HG03571 (cell line): ENCODE data around the gene DMXL2.
"Not testable (repeated sequence)": the region's sequence is repeated elsewhere in the genome, so short reads cannot be mapped to it uniquely, and the experiment has no call there.

Source experiments
- ATAC-seq: cut with Tn5 transposase; IDR thresholded peaks from one replicate; pipeline ENCODE4 v1.9.1; 2021; ENCODE audit not compliant: unreplicated experiment

Gene DMXL2, protein sequence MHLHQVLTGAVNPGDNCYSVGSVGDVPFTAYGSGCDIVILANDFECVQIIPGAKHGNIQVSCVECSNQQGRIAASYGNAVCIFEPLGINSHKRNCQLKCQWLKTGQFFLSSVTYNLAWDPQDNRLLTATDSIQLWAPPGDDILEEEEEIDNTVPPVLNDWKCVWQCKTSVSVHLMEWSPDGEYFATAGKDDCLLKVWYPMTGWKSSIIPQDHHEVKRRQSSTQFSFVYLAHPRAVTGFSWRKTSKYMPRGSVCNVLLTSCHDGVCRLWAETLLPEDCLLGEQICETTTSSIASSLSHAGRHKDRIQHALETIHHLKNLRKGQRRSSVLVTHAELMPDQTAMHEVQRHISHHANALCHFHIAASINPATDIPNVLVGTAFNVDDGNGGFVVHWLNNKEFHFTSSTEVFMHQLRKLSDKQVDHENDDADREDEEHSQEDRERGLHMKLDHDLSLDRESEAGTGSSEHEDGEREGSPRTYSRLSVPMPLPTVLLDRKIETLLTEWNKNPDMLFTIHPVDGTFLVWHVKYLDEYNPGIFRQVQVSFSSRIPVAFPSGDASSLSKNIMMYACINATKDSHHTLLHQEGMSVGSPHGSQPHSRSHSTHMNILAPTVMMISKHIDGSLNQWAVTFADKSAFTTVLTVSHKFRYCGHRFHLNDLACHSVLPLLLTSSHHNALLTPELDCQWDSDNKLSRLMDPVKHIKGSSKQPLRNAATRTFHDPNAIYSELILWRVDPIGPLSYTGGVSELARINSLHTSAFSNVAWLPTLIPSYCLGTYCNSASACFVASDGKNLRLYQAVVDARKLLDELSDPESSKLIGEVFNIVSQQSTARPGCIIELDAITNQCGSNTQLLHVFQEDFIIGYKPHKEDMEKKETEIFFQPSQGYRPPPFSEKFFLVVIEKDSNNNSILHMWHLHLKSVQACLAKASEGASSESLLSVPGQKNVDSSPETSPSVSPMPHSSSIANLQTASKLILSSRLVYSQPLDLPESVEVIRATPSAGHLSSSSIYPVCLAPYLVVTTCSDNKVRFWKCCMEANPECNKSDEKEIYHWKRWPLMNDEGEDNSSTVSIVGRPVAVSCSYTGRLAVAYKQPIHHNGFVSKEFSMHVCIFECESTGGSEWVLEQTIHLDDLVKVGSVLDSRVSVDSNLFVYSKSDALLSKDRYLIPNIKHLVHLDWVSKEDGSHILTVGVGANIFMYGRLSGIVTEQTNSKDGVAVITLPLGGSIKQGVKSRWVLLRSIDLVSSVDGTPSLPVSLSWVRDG (N-terminal part only)

DNA sequence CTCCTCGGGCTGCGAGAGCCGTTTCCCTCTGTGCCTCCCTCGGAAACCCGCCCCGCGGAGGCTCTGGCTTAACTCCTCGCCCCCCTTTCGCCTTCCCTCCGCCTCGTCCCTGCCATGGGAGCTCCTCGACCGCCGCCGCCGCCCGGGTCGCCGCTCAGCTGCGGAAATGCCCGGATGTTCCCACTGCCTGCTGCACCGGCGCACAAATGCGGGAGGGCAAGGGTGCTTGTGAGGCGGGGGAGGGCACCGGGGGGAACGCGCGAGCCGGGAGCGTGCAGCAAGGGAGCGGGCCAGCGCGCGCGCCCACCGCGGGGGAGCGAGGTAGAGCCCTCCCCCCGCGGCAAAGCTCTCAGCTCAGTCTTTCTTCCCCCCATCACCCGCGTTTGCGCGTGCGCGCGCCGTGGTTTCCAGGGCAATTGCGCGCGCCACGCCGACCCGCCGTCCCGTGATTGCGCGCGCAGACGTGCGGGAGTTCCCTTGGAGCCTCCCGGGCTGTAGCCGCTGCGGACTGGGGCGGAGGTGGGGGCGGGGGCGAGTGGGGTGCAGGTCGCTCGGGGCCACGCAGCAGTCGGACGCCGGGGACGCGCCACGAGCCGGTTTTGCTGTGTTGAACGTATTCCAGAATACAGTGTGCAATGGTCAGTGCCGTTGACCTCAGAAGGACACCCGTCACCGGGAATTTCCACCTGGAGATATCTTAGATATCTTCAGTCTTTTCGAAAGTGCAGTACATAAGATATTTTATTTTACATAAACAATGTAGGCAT lies at the start of gene DMXL2:
Gene DMXL2 (minus strand): TSS at position 168 of the 767 bp plus-strand sequence. CDS start 226 bp downstream, outside the sequence.
- peak; percentile 28 for ATAC-seq

DNA sequence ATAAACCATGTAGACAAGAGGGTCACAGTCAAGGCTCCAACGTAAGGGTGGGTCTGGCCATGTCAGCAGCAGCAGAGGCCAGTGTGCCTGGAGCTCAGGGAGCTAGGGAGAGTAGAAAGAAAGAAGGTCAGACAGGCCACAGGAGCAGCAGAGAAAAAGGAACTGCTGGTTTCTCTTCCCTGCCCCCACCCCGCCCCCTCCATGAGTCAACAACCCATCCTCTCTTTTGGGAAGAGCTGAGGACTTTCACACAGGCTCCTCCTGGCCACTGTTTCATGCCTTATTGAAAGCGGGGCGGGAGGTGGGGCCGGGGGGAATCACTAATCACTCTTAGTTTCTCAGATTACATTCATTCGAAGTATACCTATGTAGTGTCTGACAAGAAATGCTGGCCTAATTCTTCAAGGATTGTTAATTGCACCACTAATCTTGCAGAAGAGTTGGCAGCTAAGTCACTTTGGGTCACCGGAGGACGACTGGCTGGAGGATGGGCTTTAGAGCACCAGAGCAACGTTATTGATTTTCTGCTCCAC lies 49.6 kb upstream of the DMXL2 start:
- ATAC-seq: no peak

DNA sequence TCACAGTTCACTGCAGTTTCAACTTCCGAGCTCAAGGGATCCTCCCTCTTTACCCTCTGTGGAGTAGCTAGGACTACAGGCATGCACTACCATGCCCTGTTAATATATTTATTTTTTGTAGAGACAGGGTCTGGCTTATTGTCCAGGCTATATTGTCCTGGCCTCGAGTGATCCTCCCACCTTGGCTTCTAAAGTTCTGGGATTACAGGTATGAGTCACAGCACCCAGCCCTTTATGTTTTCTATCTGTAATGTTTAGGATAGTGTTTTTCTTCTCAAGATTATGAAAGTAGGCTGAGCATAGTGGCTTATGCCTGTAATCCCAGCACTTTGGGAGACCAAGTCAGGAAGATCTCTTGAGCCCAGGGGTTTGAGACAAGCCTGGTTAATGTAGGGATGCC lies 46.8 kb upstream of the DMXL2 start:
- ATAC-seq: no peak

DNA sequence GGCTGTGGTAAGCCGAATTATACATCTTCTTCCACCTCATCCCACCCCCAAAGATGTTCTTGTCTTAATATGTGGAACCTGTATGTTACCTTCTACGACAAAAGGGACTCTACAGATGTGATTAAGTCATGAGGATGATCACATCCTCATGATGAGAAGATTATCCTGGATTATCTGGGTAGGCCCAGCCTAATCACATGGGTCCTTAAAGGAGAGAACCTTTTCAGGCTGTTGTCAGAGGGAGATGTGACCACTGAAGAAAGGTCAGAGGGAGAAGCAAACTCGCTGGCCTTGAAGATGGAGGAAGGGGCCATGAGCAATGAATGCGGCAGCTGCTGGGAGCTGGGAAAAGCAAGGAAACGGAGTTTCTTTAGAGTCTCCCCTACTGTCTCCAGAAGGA lies 45.9 kb upstream of the DMXL2 start:
- no peak for ATAC-seq

DNA sequence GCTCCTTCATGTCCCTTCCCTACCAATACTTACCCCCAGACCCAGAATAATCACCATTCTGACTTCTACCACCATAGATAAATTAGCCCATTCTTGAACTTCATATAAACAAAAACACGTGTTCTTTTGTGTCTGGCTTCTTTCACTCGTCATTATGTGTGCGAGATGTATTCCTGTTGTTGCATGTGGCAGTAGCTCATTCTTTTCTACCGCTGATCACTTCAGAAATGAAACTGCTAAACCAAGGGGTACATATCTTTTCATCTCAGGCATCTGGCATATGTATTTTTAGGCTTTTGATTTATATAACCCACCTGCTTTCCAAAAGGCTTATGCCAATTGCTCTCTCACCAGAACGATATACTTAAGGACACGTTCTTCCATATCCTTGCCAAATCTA lies 44.9 kb upstream of the DMXL2 start:
- no peak for ATAC-seq

DNA sequence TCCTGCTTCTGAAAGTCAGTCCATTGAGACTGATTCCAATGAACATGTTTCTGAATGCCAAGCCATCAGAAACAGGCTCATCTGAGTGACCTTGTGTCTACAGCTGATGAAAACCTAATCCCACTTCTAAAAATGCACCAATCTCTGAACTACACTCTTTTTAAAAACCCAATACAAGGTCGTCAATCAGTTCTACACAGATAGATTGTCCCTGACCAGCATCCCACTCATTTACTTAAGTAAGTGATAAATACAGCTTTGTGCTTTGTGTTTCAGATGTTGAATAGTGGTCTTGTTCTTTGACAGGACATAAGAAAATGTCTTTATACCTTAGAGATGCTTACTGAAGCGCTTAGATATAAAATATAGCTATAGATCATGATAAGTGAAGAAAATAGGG lies 38.5 kb upstream of the DMXL2 start:
- ATAC-seq: no peak

DNA sequence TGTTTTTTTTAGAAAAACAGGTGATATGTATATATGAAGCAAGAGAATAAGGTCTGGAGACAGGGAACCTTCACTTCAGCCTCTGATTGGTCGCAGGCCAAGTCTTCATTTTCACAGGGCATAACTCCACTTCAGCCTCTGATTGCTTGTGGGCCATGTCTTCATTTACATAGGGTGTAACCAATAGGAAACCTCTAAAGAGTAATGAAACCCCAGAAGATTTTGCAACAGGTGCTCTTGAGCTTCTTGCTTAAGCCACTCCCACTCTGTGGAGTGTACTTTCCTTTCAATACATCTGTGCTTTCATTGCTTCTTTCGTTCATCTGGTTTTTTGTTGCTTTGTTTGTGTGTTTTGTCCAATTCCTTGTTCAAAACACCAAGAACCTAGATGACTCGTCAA lies 36.1 kb upstream of the DMXL2 start:
- no peak for ATAC-seq

DNA sequence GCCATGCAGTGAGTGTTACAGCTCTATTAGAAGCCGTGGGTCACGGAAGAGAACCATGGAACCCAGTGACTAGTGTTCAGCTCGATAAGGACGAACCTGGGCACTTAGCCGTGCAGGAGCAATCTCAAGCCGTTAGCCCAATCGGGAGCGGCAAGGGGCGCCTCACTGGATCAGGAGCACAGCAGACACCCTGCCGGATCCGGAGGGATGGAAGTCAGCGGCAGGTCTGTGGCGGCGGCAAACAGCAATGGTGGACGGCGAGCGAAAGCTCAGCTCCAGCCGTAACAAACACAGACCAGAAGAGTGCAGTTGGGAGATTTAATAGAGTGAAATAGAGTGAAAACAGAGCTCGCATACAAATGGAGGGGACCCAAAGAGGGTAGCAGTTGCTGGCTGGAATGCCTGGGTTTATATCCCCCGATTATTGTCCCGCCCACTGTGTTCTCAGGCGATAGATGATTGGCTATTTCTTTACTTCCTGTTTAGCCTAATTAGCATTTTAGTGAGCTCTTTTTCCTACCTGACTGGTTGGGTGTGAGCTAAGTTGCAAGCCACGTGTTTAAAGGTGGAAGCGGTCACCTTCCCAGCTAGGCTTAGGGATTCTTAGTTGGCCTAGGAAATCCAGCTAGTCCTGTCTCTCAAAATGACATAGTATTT lies 33.0 kb upstream of the DMXL2 start:
- ATAC-seq: not testable (repeated sequence)

DNA sequence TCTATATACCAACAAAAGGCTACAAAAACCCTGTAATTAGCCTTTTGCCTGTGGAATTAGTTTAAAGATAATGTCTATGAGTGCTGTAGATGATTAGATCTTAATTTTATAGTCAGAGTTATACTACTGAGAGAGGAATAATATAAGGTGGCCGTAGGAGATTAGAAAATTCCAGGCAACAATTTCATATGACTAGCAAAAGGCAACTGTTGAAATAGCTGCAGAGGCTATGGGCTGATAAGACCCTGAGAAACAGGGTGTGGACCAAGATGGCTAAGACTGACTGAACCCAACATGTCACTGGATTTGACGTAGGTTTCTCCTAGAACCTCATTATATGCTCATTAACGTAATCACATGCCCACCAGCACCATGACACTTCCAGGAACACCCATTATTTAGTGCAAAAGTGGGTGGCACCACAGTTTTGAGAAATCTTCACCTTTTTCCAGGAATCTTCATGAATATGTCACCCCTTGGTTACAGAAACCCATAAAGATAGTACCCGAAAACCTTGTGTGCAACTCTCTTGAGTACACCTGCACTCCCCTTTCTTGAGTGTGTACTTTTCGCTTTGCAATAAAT lies 29.6 kb upstream of the DMXL2 start:
- ATAC-seq: no peak

DNA sequence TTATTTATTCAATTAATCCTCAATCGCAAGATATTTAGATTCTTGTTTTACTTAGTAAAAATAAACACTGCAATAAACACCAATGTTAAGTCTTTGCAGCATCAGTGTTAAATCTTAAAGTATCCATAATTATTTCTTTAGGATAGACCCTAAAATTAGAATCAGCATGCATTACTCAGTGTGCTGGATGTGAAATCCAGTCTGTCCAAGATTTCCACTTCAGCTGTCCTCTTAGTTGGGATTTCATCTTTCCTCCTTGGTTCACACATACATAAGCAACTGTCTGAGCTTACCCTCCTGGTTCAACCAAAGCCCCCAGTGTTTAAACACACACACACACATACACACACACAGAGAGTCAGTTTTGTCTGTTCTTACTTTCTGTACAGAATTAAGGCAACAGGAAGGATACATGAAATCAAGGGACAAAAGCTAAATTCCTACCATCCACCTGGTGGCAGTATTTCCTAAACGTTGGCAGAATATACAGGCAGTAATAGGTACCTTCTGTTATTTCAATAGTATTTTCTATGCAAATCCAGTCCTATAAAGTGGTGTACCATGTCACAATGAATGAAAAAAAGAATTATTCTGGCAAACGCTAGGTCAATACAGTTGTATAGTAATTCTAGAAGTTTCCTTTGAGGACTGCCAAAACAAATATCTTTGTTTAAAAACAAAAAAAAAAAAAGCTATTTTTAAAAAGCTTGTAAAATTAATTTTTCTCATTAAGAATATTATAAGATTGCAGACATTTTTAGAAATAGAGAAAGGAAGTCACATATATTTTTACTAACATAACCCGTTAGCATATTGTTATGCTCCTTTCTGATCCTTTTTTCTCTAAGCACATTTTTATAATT lies 27.3 kb upstream of the DMXL2 start:
- ATAC-seq: no peak

DNA sequence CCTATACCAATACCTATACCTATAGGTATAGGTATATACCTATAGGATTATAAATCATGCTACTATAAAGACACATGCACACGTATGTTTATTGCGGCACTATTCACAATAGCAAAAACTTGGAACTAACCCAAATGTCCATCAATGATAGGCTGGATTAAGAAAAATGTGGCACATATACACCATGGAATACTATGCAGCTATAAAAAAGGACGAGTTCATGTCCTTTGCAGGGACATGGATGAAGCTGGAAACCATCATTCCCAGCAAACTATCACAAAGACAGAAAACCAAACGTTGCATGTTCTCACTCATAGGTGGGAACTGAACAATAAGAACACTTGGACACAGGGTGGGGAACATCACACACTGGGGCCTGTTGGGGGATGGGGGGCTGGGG lies 26.1 kb upstream of the DMXL2 start:
- not testable (repeated sequence) for ATAC-seq

DNA sequence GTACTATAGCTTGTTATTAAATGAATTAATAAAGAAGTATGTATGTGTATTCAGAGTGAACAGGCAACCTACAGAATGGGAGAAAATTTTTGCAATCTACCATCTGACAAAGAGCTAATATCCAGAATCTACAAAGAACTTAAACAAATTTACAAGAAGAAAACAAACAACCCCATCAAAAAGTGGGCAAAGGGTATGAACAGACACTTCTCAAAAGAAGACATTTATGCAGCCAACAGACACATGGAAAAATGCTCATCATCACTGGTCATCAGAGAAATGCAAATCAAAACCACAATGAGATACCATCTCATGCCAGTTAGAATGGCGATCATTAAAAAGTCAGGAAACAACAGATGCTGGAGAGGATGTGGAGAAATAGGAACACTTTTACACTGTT lies 25.5 kb upstream of the DMXL2 start:
- not testable (repeated sequence) for ATAC-seq

DNA sequence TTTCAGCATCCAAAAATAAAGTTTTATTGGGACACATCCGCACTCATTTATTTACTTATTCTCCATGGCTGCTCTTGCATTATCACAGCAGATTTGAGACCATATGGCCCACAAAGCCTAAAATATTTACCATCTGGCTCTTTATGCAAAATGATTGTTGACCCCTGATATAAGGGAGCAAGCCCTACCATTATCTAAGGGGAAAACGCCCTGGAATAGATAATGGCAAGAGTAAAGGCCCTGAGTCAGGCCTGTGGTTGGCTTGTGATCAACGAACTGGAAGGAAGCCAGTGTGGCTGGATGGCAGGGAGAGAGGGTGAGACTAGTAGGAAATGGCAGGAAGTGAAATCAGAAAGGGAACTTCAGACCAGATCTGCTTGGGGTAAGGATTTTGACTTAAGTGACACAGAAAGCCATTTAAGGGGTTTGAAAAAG lies 24.6 kb upstream of the DMXL2 start:
- no peak for ATAC-seq

DNA sequence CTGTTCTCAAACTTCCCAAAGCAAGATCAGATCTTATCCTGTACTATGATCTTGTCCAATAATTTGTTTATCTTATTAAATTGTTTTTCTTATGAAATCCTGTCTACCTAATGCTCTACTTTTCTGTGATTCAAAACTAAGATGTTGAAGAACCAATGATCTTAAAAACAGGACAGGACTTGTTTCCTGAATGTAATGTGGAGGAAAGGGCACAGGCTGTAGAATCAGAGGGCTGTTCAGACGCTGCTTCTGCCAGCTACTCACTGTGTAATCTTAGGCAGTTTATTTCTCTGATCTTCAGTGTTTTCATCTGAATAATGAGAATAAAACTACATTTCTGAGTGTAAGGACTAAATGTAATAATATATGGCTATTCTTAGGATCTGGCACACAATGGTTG lies 20.1 kb upstream of the DMXL2 start:
- no peak for ATAC-seq

DNA sequence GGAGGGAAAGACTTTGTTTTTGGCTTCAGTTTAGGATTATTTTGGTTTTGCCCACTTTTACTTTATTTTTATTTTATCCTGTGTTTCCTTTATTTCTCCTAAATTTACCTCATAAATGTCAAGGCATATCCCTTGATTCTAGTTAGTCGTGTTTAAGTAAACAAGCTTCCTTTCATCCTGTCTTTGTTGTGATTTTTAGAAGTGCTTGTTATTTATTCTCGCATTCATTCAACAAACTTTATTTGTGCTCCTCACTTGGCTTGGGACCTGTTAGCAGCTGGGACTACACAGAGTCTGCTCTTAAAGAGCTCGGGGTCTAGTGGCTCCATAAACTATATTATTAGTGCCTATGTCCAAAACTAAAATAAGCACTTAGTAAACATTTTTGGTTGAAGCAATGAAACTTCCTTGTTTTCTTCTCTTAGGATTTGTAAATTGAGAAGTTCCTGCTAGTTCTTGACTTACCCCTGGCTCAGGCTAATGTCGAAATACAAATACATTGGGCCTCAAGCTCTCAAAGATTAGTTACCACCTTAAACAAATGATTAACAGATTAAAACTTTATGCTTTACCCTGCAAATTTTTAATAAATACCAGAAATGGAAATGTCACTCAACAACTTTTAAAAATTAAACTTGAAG lies 19.0 kb upstream of the DMXL2 start:
- ATAC-seq: no peak

DNA sequence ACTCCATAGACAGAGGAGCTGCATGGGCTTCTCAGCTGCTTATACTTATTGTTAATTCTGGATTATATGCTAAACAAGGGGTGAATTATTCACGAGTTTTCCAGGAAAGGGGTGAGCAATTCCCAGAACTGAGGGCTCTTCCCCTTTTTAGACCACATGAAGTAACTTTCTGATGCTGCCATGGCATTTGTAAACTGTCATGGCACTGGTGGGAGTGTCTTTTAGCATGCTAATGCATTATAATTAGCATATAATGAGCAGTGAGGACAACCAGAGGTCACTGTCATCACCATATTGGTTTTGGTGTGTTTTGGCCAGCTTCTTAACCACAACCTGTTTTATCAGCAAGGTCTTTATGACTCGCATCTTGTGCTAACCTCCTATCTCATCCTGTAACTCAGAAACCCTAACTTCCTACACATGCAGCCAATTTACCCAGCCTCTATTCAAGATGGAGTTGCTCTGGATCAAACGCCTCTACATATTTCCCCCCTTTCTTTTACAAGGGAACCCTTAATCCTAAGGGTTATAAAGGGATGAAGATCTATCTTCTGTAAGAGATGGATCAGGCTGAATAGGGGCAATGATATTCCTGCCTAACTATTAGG lies 12.1 kb upstream of the DMXL2 start:
- ATAC-seq: no peak

DNA sequence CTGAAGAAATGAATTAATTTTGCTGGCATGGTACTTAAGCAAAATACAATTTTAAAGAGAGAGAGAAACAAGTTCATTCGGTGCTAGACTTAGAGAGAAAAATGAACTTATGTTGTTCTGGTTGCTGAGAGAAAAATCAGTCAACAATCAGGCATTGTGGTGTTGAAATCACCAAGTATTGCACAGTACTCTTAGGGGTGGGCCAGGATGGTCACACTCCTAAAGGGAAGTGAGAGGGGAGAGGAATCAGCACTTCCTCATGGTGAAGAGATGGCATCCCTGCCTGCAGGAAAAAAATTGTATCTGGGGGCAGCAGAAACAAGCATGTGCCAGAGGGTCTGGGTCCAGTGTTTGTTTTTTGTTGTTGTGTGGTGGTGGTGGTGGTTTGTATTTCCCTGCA lies 7.0 kb upstream of the DMXL2 start:
- ATAC-seq: no peak

DNA sequence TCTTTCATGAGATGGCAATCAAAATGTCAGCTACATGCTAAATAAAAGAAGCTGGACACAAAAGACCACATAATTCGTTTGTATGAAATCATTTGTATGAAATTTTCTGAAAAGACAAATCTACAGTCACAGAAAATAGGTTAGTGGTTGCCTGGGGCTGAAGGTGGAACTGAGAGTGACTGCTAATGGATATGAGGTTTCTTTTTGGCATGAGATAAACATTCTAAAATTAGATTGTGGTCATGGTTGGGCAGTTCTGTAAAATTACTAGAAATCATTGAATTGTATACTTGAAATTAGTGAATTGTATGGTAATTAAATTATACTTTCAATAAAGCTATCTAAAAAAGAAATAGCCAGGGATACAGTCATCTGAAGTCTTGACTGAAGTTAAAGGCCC lies 2.7 kb upstream of the DMXL2 start:
- no peak for ATAC-seq
